MM.1S (cell line): ENCODE measurements around the gene ATP13A3.

Experiments used
- DNase-seq: peaks from one replicate; pipeline ENCODE4 v3.0.0-alpha.2; 2015
- H2AFZ ChIP-seq: fragments of 300-600 bp; sonication (generic); 2 replicates; pipeline ENCODE4 v1.6.0; 2016; ENCODE audit warnings: antibody characterized with exemption, low read length
- H3F3A ChIP-seq: fragments of 300-600 bp; sonication (generic); 2 replicates; pipeline ENCODE4 v1.6.1; 2016; ENCODE audit warnings: mild to moderate bottlenecking, antibody characterized with exemption, low read length, moderate library complexity, mixed read lengths; ENCODE audit not compliant: insufficient read depth
- H3K27ac ChIP-seq: fragments of 300-600 bp; sonication (generic); 2 replicates; pipeline ENCODE4 v1.5.1; 2016; ENCODE audit warnings: mild to moderate bottlenecking, low read length
- H3K27me3 ChIP-seq: fragments of 300-600 bp; sonication (generic); replicated peaks from 2 replicates; pipeline ENCODE4 v1.6.0; 2016; ENCODE audit warnings: low read length; ENCODE audit not compliant: insufficient read depth
- H3K36me3 ChIP-seq: fragments of 300-600 bp; sonication (generic); replicated peaks from 2 replicates; pipeline ENCODE4 v1.6.1; 2016; ENCODE audit warnings: mild to moderate bottlenecking, low read length, mixed read lengths; ENCODE audit not compliant: insufficient read depth
- H3K4me1 ChIP-seq: fragments of 300-600 bp; sonication (generic); 2 replicates; pipeline ENCODE4 v1.6.1; 2016; ENCODE audit warnings: low read length, mixed read lengths
- H3K4me2 ChIP-seq: fragments of 300-600 bp; sonication (generic); 2 replicates; pipeline ENCODE4 v1.6.0; 2016; ENCODE audit warnings: low read depth, low read length
- H3K4me3 ChIP-seq: fragments of 300-600 bp; sonication (generic); 2 replicates; pipeline ENCODE4 v1.5.1; 2016; ENCODE audit warnings: low read length, mixed read lengths
- H3K79me2 ChIP-seq: fragments of 300-600 bp; sonication (generic); 2 replicates; pipeline ENCODE4 v1.6.1; 2016; ENCODE audit warnings: mixed run types, low read length, mixed read lengths
- H3K9ac ChIP-seq: fragments of 300-600 bp; sonication (generic); 2 replicates; pipeline ENCODE4 v1.6.1; 2016; ENCODE audit warnings: low read length, mixed read lengths
- H3K9me2 ChIP-seq: fragments of 300-600 bp; sonication (generic); replicated peaks from 2 replicates; pipeline ENCODE4 v1.6.1; 2016; ENCODE audit warnings: mild to moderate bottlenecking, low read length, mixed read lengths; ENCODE audit not compliant: insufficient read depth
- H3K9me3 ChIP-seq: fragments of 300-600 bp; sonication (generic); replicated peaks from 2 replicates; pipeline ENCODE4 v1.6.1; 2016; ENCODE audit warnings: mild to moderate bottlenecking, low read length, mixed read lengths; ENCODE audit not compliant: insufficient read depth
- H4K20me1 ChIP-seq: fragments of 300-600 bp; sonication (generic); 2 replicates; pipeline ENCODE4 v1.6.1; 2016; ENCODE audit warnings: mild to moderate bottlenecking, low read length, moderate library complexity, mixed read lengths; ENCODE audit not compliant: insufficient read depth
- CTCF ChIP-seq: fragments of 300-600 bp; sonication (generic); IDR thresholded peaks from 2 replicates; pipeline ENCODE4 v1.5.1; 2016; ENCODE audit warnings: antibody characterized with exemption, low read length, mixed read lengths
- EZH2 ChIP-seq: fragments of 300-600 bp; sonication (generic); optimal IDR thresholded peaks from 2 replicates; pipeline ENCODE3; 2017; ENCODE audit warnings: low read depth, mild to moderate bottlenecking, antibody characterized with exemption, low read length, mixed read lengths
- EZH2phosphoT487 ChIP-seq: fragments of 300-600 bp; sonication (generic); IDR thresholded peaks from 2 replicates; pipeline ENCODE4 v1.6.1; 2018; ENCODE audit warnings: antibody characterized with exemption, low read length

ATP13A3 gene

GRCh38 chr3:194364314-194364651, 122.5 kb downstream of the ATP13A3 start:
- Histone ChIP-seq H3F3A (no peaks in the 10 kb centered on the region), H3K27ac (no peak overlapping the region), H3K27me3 (peaks cover 23% of the 10 kb centered on the region), H3K9me3 (no peaks in the 10 kb centered on the region), H3K9me2 (no peaks in the 10 kb centered on the region), H3K36me3 (no peaks in the 10 kb centered on the region), H3K4me3 (no peak overlapping the region), H3K79me2 (no peaks in the 10 kb centered on the region), H2AFZ (no peak overlapping the region), H3K9ac (no peak overlapping the region), H3K4me1 (no peaks in the 10 kb centered on the region), H3K4me2 (no peak overlapping the region), H4K20me1 (no peaks in the 10 kb centered on the region)
- no peak for TF ChIP-seq EZH2
- TF ChIP-seq EZH2phosphoT487 = no peak
- no peak for TF ChIP-seq CTCF
- DNase-seq = no peak

GRCh38 chr3:194360568-194360967, 126.2 kb downstream of the ATP13A3 start:
- Histone ChIP-seq H3K79me2 (no peaks in the 10 kb centered on the region), H3K36me3 (no peaks in the 10 kb centered on the region)

GRCh38 chr3:194357681-194358080, 129.1 kb downstream of the ATP13A3 start:
- no peaks in the 10 kb centered on the region for H3K79me2 ChIP-seq
- H3K9ac ChIP-seq = no peak overlapping the region
- no peak overlapping the region for H3K27ac ChIP-seq
- H2AFZ ChIP-seq = no peak overlapping the region
- DNase-seq = no peak
- no peaks in the 10 kb centered on the region for H3K9me2 ChIP-seq
- H3K36me3 ChIP-seq = no peaks in the 10 kb centered on the region
- H3K4me1 ChIP-seq = no peaks in the 10 kb centered on the region
- no peaks in the 10 kb centered on the region for H3K9me3 ChIP-seq
- no peak overlapping the region for H3K4me3 ChIP-seq
- TF ChIP-seq CTCF (no peak), EZH2phosphoT487 (no peak), EZH2 (no peak)
- no peaks in the 10 kb centered on the region for H3F3A ChIP-seq
- H3K4me2 ChIP-seq = no peak overlapping the region
- H4K20me1 ChIP-seq = no peaks in the 10 kb centered on the region
- H3K27me3 ChIP-seq = peaks cover 25% of the 10 kb centered on the region

More at GRCh38 chr3:194360568-194360967, 126.2 kb downstream of the ATP13A3 start:
- TF ChIP-seq EZH2 (no peak), CTCF (no peak), EZH2phosphoT487 (no peak)
- Histone ChIP-seq H3K9me2 (no peaks in the 10 kb centered on the region), H3F3A (no peaks in the 10 kb centered on the region), H3K4me3 (no peak overlapping the region), H4K20me1 (no peaks in the 10 kb centered on the region), H2AFZ (no peak overlapping the region), H3K27ac (no peak overlapping the region), H3K9ac (no peak overlapping the region), H3K9me3 (no peaks in the 10 kb centered on the region), H3K4me2 (no peak overlapping the region), H3K27me3 (peaks cover 29% of the 10 kb centered on the region), H3K4me1 (no peaks in the 10 kb centered on the region)
- DNase-seq = no peak
